Vagina (tissue), 2 donors: ENCODE measurements around the gene SRRT.

Experiments used
- CTCF ChIP-seq, 3 experiments: fragments of 450-650 bp in 2 of 3; fragments of 200-600 bp in 1 of 3; sonication (generic) in 1 of 3; IDR thresholded peaks; one replicate each; pipeline ENCODE4 v1.5.1; 2017 to 2019; ENCODE audit warnings: antibody characterized with exemption in 3 of 3, mild to moderate bottlenecking in 2 of 3, moderate library complexity in 2 of 3
- POLR2A ChIP-seq, 2 donors: fragments of 450-650 bp; IDR thresholded peaks; one replicate each; pipeline ENCODE4 v1.6.1; 2017; ENCODE audit warnings: antibody characterized with exemption in 2 of 2, mild to moderate bottlenecking in 2 of 2, moderate library complexity in 2 of 2
- POLR2AphosphoS5 ChIP-seq, 2 donors: sonication (generic); formaldehyde crosslinking; IDR thresholded peaks; one replicate each; pipeline ENCODE4 v1.9.0; 2017; ENCODE audit warnings: antibody characterized with exemption in 2 of 2, mild to moderate bottlenecking in 2 of 2, low read depth in 1 of 2; ENCODE audit not compliant: insufficient read depth in 1 of 2

GRCh38 chr7:100878685-100879084 lies 3.8 kb downstream of the SRRT start:
- TF ChIP-seq CTCF (IDR thresholded peaks at IDR 0.05) (no peak), POLR2A (IDR thresholded peaks at IDR 0.05) (no peak), POLR2AphosphoS5 (IDR thresholded peaks at IDR 0.05; ENCODE audit: insufficient read depth in 1 of 2, low read depth in 1 of 2) (no peak)
